Endometrial microvascular endothelial cells (primary cell): ENCODE data around the gene FAM83G. TPM values are rescaled to one million over a fixed set of nuclear protein-coding genes. Genes with fewer than 3 reads are reported as not detected.

Experiments used
- in situ Hi-C: cut with HindIII; loops from 2 replicates; pipeline ENCODE4 v1.10.0; 2017; ENCODE audit warnings: low sequenced_read_pairs, low pct_unique_long_range_greater_than_20kb; ENCODE audit errors: inconsistent ontology term
- total RNA-seq: library from RNA; depleted of rRNA; stranded (reverse); fragments of >200 nt; gene quantifications from one replicate; pipeline ENCODE4 v1.2.3, GENCODE V29; 2015; ENCODE audit errors: inconsistent ontology term

The FAM83G gene
- total RNA-seq, 1 donor from 2014 or later: 21.7 TPM

- in situ Hi-C loops: no loop called here
These were observed 27.5 kb downstream of the FAM83G start for GRCh38 chr17:18977021-18977420.

GRCh38 chr17:18976201-18976600 is 28.4 kb downstream of the FAM83G start:
- in situ Hi-C loops: no loop called here

DNA sequence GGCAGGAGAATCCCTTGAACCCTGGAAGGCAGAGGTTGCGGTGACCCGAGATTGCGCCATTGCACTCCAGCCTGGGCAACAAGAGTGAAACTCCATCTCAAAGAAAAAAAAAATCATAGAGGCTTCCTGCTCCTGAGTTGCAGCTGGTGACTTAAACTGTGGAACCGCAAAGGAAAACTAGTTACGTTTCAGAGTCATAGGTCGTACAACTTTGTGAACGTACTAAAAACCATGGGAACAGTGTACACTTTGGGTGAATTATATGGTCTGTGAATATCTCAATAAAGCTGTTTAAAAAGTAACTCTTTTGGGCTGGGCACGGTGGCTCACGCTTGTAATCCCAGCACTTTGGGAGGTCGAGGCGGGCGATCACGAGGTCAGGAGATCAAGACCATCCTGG is 29.0 kb downstream of the FAM83G start:
- in situ Hi-C loops: no loop called here

- in situ Hi-C loops: no loop called here
These were observed 30.0 kb downstream of the FAM83G start for GRCh38 chr17:18974407-18975149.

DNA sequence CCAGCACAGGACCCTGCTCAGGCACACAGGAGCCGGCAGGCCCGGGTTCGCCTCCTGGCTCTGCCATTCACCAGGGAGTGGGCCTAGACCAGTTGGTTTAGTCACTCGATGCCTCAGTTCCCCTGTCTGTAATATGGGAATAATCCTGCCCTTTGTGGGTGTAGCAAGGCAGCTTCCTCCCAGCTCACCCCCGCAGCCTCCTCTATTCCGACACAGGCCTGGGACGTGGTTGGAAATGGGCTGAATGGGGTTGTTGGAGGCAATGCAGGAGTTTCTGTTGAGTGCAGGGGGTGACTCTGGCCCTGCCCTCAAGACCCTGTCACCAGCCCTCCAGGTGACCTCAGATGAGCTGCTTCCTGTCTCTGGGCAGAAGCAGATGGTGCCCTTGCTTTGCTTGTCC is 32.8 kb downstream of the FAM83G start:
- in situ Hi-C loops: no loop called here

DNA sequence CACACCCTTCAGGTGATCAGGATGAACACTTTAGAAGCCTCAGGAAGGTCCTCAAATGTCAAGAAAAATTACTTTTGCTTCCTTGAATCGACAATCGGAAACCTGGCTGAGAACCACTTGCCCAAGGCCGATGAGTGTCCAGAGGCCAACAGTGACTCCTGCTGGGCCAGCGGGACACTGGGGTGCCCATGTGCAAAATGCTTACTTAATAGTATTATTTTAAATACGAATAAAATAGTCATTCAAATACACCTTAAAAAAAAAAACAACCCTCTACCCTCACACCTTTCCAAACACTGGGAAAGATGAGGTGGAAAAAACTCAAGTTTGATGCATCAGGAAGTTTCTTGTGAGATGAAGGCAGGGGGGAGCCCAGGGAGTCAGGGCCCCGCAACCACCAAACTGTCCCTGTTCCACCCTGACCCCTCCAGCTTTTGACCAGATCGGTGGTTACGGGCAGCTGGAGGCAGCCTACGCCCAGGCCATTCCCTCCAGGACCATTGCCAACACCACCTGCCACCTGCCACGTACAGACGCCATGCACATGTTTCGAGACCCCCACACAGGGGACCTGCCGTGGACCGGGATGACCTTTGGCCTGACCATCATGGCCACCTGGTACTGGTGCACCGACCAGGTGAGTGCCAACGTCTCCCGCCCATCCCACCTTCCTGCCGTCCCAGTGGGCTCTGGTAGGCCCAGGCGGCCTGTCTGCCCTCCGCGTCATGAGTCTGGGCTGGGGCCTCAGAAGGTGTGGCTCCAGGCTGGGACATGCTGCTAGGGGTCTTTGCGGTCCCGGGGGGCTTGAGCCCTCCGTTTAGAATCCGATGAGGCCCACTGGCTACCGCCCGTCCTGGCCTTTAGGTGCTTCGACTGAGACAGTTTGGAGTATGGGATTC is 33.7 kb downstream of the FAM83G start:
- in situ Hi-C loops: no loop called here

DNA sequence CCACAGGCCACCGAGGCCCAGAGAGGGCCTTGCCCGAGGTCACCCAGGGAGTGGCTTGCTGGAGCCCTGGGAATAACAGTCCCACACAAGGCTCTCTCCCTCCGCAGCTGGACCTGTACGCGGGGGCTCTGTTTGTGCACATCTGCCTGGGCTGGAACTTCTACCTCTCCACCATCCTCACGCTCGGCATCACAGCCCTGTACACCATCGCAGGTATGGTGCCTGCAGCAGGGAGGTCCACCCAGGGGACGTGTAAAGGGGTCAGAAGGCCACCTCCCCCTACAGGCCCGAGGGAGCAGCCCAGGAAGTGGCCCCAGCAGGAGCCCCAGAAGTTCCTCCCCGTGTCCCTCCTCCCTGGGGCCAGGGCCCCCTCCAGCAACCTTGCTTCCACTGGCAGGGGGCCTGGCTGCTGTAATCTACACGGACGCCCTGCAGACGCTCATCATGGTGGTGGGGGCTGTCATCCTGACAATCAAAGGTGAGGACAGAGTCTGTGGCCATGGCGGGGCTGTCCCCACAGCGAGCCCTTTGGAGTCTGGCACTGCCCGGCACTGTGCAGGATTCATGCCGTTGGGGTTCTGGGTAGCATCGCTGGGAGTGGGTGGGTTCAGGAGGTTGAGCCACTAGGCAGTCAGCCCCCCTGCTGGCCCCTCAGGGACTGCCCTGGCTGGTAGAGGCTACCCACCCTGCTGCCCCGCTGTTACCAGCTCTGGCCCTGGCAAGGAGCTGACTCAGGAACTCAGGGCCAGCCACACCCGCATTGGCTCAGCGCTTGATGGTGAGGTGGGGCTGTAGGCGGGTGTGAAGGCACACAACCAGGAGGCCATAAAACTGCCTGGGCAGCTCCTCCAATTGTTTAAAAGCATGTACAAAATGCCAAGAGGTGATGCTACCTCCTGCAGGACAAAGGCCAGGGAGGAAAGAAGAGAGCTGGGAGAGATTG is 35.3 kb downstream of the FAM83G start:
- in situ Hi-C loops: no loop called here

GRCh38 chr17:18968345-18968744 is 36.2 kb downstream of the FAM83G start:
- in situ Hi-C loops: no loop called here

DNA sequence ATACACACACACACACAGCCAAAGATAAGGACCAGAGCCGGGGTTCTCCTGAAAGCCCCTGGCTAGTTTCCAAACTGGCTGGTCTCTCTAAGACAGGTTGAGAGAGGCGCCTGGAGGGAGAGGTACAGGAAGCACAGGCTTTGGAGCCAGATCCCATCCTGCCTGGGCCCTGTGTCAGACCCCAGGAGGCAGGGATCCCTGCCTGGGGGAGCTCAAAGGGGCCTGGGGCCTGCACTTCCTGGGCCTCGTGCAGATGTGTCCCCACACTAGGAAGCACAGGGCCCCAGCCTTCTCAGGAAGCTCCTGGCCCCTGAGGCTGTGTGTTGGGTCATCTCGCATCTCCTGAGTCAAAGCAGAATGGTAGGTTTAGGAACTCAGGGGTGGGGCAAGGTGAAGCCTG is 36.6 kb downstream of the FAM83G start:
- in situ Hi-C loops: no loop called here

GRCh38 chr17:18966831-18967624 is 37.5 kb downstream of the FAM83G start:
- in situ Hi-C loops: no loop called here

DNA sequence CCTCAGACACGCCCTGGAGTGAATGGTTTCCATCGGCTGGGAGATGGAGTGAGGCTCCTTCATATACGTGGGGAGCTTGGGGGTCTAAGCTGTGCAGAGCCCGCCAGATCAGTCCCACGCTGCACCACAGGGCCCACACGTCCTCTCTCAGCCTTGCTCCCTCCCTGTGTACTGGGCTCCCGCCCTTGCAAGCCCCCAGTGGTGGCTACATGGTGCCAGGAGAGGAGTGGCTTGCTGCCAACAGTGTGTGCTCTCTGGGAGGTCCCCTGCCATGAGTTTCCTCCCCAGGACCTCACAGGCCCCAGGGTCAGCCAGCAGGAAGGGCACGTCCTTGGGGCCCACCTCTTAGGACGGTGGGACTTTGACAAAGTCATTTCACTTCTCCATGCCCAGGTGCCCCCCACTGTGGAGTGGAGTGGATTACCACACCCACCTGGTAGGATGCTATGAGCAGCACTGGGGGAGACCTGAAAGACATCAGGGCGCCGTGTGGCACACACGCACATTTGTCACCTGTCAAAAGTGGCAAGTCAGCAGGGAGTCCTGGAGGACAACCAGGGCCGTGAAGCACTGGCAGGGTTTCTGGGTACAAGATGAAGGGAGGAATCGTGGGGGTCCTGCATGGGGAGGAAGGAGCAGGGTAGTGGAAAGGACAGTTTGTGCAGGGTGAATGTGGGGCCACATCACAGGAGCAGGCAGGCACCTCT is 38.9 kb downstream of the FAM83G start:
- in situ Hi-C loops: no loop called here

DNA sequence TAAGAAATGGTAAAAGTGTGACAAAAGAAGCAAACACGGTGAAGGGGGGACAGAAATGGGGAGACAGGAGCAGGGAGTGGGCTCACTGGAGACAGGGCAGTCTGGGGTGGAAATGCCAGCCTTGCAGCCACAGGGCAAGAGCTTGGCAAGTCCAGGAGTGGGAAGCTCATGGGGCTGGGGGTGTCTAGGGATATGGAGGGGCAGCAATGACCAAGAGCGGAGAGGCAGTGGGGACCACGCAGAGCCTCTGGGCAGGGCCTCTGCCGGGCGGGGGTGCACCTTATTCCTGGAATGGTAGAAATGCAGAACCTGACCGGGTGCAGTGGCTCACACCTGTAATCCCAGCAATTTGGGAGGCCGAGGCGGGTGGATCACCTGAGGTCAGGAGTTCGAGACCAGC is 40.0 kb downstream of the FAM83G start:
- in situ Hi-C loops: no loop called here

- in situ Hi-C loops: no loop called here
These were observed 40.6 kb downstream of the FAM83G start for GRCh38 chr17:18964018-18964351.

DNA sequence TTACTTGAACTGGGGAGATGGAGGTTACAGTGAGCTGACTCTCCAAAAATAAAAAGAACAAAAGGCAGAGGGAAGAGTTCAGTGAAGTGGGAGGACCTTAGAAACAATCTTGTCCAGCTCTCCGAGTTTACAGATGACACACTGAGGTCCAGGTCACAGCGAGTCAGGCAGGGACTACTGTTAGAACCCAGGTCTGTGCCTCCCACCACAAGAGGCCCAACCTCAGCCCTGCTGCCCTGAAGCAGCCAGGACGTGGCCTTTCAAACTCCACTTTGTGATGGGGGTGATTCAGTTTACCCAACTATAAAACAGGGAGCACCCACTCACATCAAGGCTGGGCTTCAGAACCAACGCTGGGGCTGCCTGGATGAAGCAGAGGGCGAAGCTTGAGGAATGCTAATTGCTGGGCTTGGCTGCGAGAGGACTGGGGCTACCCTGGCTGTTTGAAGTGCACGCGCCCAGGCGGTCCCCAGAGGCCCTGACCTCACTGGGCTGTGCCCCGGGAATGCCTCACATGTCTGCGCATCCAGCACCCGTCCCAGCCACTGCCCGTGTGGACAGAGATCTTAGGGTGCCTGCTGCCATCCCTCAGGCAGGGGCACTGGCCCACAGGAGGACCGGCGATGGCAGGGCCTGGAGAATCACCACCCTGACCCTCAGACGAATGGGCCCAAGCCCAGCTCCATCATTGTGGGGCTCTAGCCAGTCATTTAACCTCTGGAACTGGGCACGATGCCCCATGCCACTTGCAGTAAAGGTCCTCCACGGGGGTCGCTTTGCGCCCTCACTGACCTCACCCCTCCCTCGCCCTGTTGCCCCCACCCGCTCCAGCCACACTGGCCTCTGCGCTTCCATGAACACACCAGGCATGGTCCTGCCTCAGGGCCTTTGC is 41.2 kb downstream of the FAM83G start:
- in situ Hi-C loops: no loop called here

DNA sequence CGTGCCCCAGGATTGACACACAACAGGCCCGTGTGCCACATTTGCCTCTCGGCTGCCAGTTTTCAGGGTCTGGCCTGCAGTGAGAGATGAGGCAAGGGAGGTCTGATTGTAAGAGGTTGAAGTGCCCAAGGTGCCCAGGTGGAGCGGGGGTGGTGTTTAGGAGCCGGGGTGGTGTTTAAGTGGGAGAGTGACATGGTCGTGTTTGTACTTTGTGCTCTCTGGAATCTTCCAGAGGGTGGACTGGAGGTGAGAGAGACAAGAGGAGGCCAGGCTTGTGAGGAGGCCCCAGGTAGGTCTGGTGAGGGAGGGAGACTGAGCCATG is 42.1 kb downstream of the FAM83G start:
- in situ Hi-C loops: no loop called here

GRCh38 chr17:18961634-18962493 is 42.7 kb downstream of the FAM83G start:
- in situ Hi-C loops: no loop called here
